Sigmoid colon (tissue), 4 donors: ENCODE data around the gene BRD4.

Source experiments
- EP300 ChIP-seq, 4 donors: sonication (generic); formaldehyde crosslinking; IDR thresholded peaks; one replicate each; pipeline ENCODE4 v1.6.1; 2017; ENCODE audit warnings: antibody characterized with exemption in 4 of 4
- POLR2A ChIP-seq, 2 donors: fragments of 450-650 bp; IDR thresholded peaks; one replicate each; pipeline ENCODE4 v1.6.1; 2016; ENCODE audit warnings: antibody characterized with exemption in 2 of 2, mild to moderate bottlenecking in 2 of 2, moderate library complexity in 2 of 2
- POLR2AphosphoS5 ChIP-seq, 4 donors: sonication (generic); formaldehyde crosslinking; IDR thresholded peaks; one replicate each; pipeline ENCODE4 v1.6.1; 2017; ENCODE audit warnings: antibody characterized with exemption in 4 of 4
- TF ChIP-seq, protein P1 (sequence below), 4 experiments: fragments of 450-650 bp in 3 of 4; fragments of 200-600 bp in 1 of 4; IDR thresholded peaks; one replicate each; pipeline ENCODE4 v1.5.1; 2016 to 2019; ENCODE audit warnings: antibody characterized with exemption in 4 of 4, mild to moderate bottlenecking in 3 of 4, moderate library complexity in 2 of 4

DNA sequence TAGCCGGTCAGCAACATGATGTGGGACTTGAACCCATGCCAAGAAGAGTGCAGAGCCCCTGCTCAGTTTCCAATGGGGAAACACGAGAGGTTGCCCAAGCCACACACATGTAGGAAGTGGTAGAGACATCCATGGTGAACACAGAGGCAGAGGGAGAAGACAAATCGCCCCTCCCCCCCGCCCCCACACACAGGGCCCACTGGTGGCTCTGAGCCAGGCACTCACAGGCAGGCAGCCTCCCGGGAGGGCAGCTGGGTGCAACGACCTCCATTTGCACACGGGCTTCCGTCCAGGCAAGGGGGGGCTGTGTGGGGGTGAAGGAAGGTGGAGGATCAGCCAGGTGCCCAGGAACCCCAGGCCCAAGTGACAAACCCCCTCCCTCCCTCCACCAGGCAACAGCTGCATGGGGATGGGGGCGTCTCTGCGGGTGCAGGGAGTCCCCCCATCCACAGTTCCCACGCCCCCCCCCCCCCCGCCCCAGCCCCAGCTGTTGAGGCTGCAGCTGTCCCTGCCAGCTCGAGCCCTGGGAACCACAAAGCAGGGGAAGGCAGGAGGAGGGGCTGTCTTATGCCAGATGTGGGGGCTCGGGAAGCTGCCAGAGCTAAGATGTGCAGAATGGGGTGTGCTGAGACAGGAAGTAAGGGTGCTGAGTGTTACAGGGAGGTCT lies 134.9 kb downstream of the BRD4 start:
- TF ChIP-seq EP300 (IDR thresholded peaks at IDR 0.05) (no peak), POLR2A (IDR thresholded peaks at IDR 0.05) (no peak), POLR2AphosphoS5 (IDR thresholded peaks at IDR 0.05) (no peak)
- TF ChIP-seq, protein P1, sequence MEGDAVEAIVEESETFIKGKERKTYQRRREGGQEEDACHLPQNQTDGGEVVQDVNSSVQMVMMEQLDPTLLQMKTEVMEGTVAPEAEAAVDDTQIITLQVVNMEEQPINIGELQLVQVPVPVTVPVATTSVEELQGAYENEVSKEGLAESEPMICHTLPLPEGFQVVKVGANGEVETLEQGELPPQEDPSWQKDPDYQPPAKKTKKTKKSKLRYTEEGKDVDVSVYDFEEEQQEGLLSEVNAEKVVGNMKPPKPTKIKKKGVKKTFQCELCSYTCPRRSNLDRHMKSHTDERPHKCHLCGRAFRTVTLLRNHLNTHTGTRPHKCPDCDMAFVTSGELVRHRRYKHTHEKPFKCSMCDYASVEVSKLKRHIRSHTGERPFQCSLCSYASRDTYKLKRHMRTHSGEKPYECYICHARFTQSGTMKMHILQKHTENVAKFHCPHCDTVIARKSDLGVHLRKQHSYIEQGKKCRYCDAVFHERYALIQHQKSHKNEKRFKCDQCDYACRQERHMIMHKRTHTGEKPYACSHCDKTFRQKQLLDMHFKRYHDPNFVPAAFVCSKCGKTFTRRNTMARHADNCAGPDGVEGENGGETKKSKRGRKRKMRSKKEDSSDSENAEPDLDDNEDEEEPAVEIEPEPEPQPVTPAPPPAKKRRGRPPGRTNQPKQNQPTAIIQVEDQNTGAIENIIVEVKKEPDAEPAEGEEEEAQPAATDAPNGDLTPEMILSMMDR (IDR thresholded peaks at IDR 0.05) = no peak
